Activated T-cell treated with anti-CD3 and anti-CD28 coated beads, Interleukin-2, amount 50 U/mL, for 4 hours (primary cell): ENCODE data around the gene ZNF557. TPM values are rescaled to one million over a fixed set of nuclear protein-coding genes. Genes with fewer than 3 reads are reported as not detected.
A peak's percentile ranks its signal among the peaks of the same experiment; 100 is the strongest.
"Not testable (repeated sequence)": the region's sequence is repeated elsewhere in the genome, so short reads cannot be mapped to it uniquely, and the experiment has no call there.

Experiments used
- ATAC-seq, 2 donors: fragments of 200-7000 bp; cut with Tn5 transposase; one replicate each; pipeline ENCODE4 v1.10.0; 2021
- DNase-seq: peaks from one replicate; pipeline ENCODE4 v3.0.0-alpha.2; 2020
- H3K27me3 Mint-ChIP-seq: one replicate; pipeline ENCODE4 v1.8.0; 2021; ENCODE audit warnings: low read depth, mixed read lengths
- H3K36me3 Mint-ChIP-seq: one replicate; pipeline ENCODE4 v1.8.0; 2022; ENCODE audit warnings: mixed read lengths; ENCODE audit not compliant: insufficient read depth
- H3K4me1 Mint-ChIP-seq: one replicate; pipeline ENCODE4 v1.8.0; 2021; ENCODE audit warnings: low read depth, mixed read lengths
- H3K4me3 Mint-ChIP-seq: one replicate; pipeline ENCODE4 v1.8.0; 2021; ENCODE audit warnings: mild to moderate bottlenecking, moderate library complexity, mixed read lengths
- H3K9me3 Mint-ChIP-seq: one replicate; pipeline ENCODE4 v1.8.0; 2021; ENCODE audit warnings: mixed read lengths
- total RNA-seq, 3 donors: library from RNA; stranded (reverse); gene quantifications; one replicate each; pipeline ENCODE4 v1.2.1, GENCODE V29; 2021

Gene ZNF557
- total RNA-seq, 3 donors from 2014 or later: 12.1 to 13.2 (median 13.0) TPM

GRCh38 chr19:7063339-7063738, 6.2 kb upstream of the ZNF557 start:
- no peaks in the 10 kb centered on the region for H3K36me3 Mint-ChIP-seq
- DNase-seq (no peak), ATAC-seq (no peak)
- no peaks in the 10 kb centered on the region for H3K4me1 Mint-ChIP-seq
- no peaks in the 10 kb centered on the region for H3K9me3 Mint-ChIP-seq
- no peak overlapping the region for H3K4me3 Mint-ChIP-seq
- H3K27me3 Mint-ChIP-seq: no peaks in the 10 kb centered on the region

GRCh38 chr19:7063764-7064418, 5.6 kb upstream of the ZNF557 start:
- peaks cover 2% of the 10 kb centered on the region for H3K4me1 Mint-ChIP-seq
- H3K36me3 Mint-ChIP-seq: no peaks in the 10 kb centered on the region
- DNase-seq: no peak

GRCh38 chr19:7067122-7067521, 2.4 kb upstream of the ZNF557 start:
- H3K9me3 Mint-ChIP-seq, DNase-seq, H3K36me3 Mint-ChIP-seq, H3K4me3 Mint-ChIP-seq, H3K27me3 Mint-ChIP-seq, ATAC-seq: not testable (repeated sequence)
- peaks cover 14% of the 10 kb centered on the region for H3K4me1 Mint-ChIP-seq

More at GRCh38 chr19:7063764-7064418, 5.6 kb upstream of the ZNF557 start:
- ATAC-seq: no peak
- H3K4me3 Mint-ChIP-seq: no peak overlapping the region
- no peaks in the 10 kb centered on the region for H3K27me3 Mint-ChIP-seq
- no peaks in the 10 kb centered on the region for H3K9me3 Mint-ChIP-seq

- H3K4me3 Mint-ChIP-seq: no peak overlapping the region
- peaks cover 17% of the 10 kb centered on the region for H3K4me1 Mint-ChIP-seq
- no peaks in the 10 kb centered on the region for H3K9me3 Mint-ChIP-seq
- no peak for ATAC-seq
- no peaks in the 10 kb centered on the region for H3K27me3 Mint-ChIP-seq
- DNase-seq: no peak
- H3K36me3 Mint-ChIP-seq: peaks cover 13% of the 10 kb centered on the region
Measured at GRCh38 chr19:7067716-7068115, 1.8 kb upstream of the ZNF557 start.

GRCh38 chr19:7068599-7068998, 904 bp upstream of the ZNF557 start:
- Mint-ChIP-seq H3K4me3 (peak overlapping the region; percentile 95), H3K4me1 (peaks cover 17% of the 10 kb centered on the region), H3K9me3 (no peaks in the 10 kb centered on the region), H3K36me3 (peaks cover 16% of the 10 kb centered on the region), H3K27me3 (no peaks in the 10 kb centered on the region)
- ATAC-seq: no peak
- DNase-seq: no peak

GRCh38 chr19:7069904-7070226, 362 bp downstream of the ZNF557 start:
- DNase-seq (no peak), ATAC-seq (peak; percentile 30 to 32)
- no peaks in the 10 kb centered on the region for H3K9me3 Mint-ChIP-seq
- H3K36me3 Mint-ChIP-seq: peaks cover 23% of the 10 kb centered on the region
- H3K27me3 Mint-ChIP-seq: no peaks in the 10 kb centered on the region
- peaks cover 19% of the 10 kb centered on the region for H3K4me1 Mint-ChIP-seq
- H3K4me3 Mint-ChIP-seq: peak overlapping the region; percentile 95

- DNase-seq (no peak), ATAC-seq (no peak)
- no peaks in the 10 kb centered on the region for H3K27me3 Mint-ChIP-seq
- H3K36me3 Mint-ChIP-seq: peaks cover 46% of the 10 kb centered on the region
- peaks cover 9% of the 10 kb centered on the region for H3K9me3 Mint-ChIP-seq
- H3K4me3 Mint-ChIP-seq: peak overlapping the region; percentile 14
- H3K4me1 Mint-ChIP-seq: peaks cover 19% of the 10 kb centered on the region
Measured at GRCh38 chr19:7072541-7072940, 3.0 kb downstream of the ZNF557 start.

GRCh38 chr19:7074705-7075282, 5.3 kb downstream of the ZNF557 start:
- H3K27me3 Mint-ChIP-seq: no peaks in the 10 kb centered on the region
- no peak for ATAC-seq
- no peak overlapping the region for H3K4me3 Mint-ChIP-seq
- peaks cover 11% of the 10 kb centered on the region for H3K4me1 Mint-ChIP-seq
- H3K9me3 Mint-ChIP-seq: peaks cover 25% of the 10 kb centered on the region
- H3K36me3 Mint-ChIP-seq: peaks cover 66% of the 10 kb centered on the region
- no peak for DNase-seq

- H3K36me3 Mint-ChIP-seq: peaks cover 77% of the 10 kb centered on the region
- H3K4me3 Mint-ChIP-seq: no peak overlapping the region
- ATAC-seq (no peak), DNase-seq (no peak)
- H3K27me3 Mint-ChIP-seq: no peaks in the 10 kb centered on the region
- H3K9me3 Mint-ChIP-seq: peaks cover 35% of the 10 kb centered on the region
- H3K4me1 Mint-ChIP-seq: peaks cover 7% of the 10 kb centered on the region
Measured at GRCh38 chr19:7076151-7076550, 6.6 kb downstream of the ZNF557 start.

GRCh38 chr19:7078008-7078407, 8.5 kb downstream of the ZNF557 start:
- DNase-seq: no peak
- H3K27me3 Mint-ChIP-seq: no peaks in the 10 kb centered on the region
- peaks cover 44% of the 10 kb centered on the region for H3K9me3 Mint-ChIP-seq
- H3K36me3 Mint-ChIP-seq: peaks cover 83% of the 10 kb centered on the region
- peaks cover 2% of the 10 kb centered on the region for H3K4me1 Mint-ChIP-seq
- no peak for ATAC-seq
- no peak overlapping the region for H3K4me3 Mint-ChIP-seq

- H3K9me3 Mint-ChIP-seq: peaks cover 48% of the 10 kb centered on the region
- no peaks in the 10 kb centered on the region for H3K4me1 Mint-ChIP-seq
- H3K4me3 Mint-ChIP-seq: no peak overlapping the region
- ATAC-seq (no peak), DNase-seq (no peak)
- H3K36me3 Mint-ChIP-seq: peaks cover 70% of the 10 kb centered on the region
- H3K27me3 Mint-ChIP-seq: no peaks in the 10 kb centered on the region
Measured at GRCh38 chr19:7083076-7083956, 13.8 kb downstream of the ZNF557 start.

GRCh38 chr19:7088999-7089398, 19.5 kb downstream of the ZNF557 start:
- DNase-seq (no peak), ATAC-seq (no peak)
- peaks cover 4% of the 10 kb centered on the region for H3K4me1 Mint-ChIP-seq
- H3K27me3 Mint-ChIP-seq: no peaks in the 10 kb centered on the region
- peaks cover 31% of the 10 kb centered on the region for H3K9me3 Mint-ChIP-seq
- H3K36me3 Mint-ChIP-seq: peaks cover 23% of the 10 kb centered on the region
- no peak overlapping the region for H3K4me3 Mint-ChIP-seq

- Mint-ChIP-seq H3K9me3 (peaks cover 26% of the 10 kb centered on the region), H3K27me3 (no peaks in the 10 kb centered on the region), H3K4me1 (peaks cover 20% of the 10 kb centered on the region), H3K4me3 (peak overlapping the region; percentile 82), H3K36me3 (peaks cover 8% of the 10 kb centered on the region)
- no peak for ATAC-seq
- no peak for DNase-seq
Measured at GRCh38 chr19:7098096-7098495, 28.6 kb downstream of the ZNF557 start.

GRCh38 chr19:7098701-7099596, 29.4 kb downstream of the ZNF557 start:
- Mint-ChIP-seq H3K36me3 (peaks cover 8% of the 10 kb centered on the region), H3K27me3 (no peaks in the 10 kb centered on the region)
- ATAC-seq: peak; percentile 94 to 96

More at GRCh38 chr19:7098701-7099596, 29.4 kb downstream of the ZNF557 start:
- peaks cover 20% of the 10 kb centered on the region for H3K4me1 Mint-ChIP-seq
- peak overlapping the region; percentile 82 for H3K4me3 Mint-ChIP-seq
- peaks cover 26% of the 10 kb centered on the region for H3K9me3 Mint-ChIP-seq
- peak; percentile 83 for DNase-seq
